GM12892 (cell line): ENCODE data around the gene LMLN.
A peak's percentile ranks its signal among the peaks of the same experiment; 100 is the strongest.
"Not testable (repeated sequence)": the region's sequence is repeated elsewhere in the genome, so short reads cannot be mapped to it uniquely, and the experiment has no call there.

Experiments
- DNase-seq: peaks from one replicate; pipeline ENCODE4 v3.0.0; 2011; ENCODE audit not compliant: insufficient read length
- FAIRE-seq: peaks from 2 replicates; lab custom pipeline; 2011; peaks lifted over from hg19 to GRCh38; lab: Jason Lieb, UNC
- POLR2A ChIP-seq: IDR thresholded peaks from 2 replicates; pipeline ENCODE4 v1.6.1; 2011; ENCODE audit warnings: low read depth, low read length, control low read depth
- POLR2AphosphoS5 ChIP-seq: IDR thresholded peaks from 2 replicates; pipeline ENCODE4 v1.6.1; 2011; ENCODE audit warnings: low read depth, low read length, control low read depth
- TAF1 ChIP-seq: IDR thresholded peaks from 2 replicates; pipeline ENCODE4 v1.6.1; 2011; ENCODE audit warnings: low read depth, mild to moderate bottlenecking, control low read depth, low read length, borderline replicate concordance

LMLN gene

DNA sequence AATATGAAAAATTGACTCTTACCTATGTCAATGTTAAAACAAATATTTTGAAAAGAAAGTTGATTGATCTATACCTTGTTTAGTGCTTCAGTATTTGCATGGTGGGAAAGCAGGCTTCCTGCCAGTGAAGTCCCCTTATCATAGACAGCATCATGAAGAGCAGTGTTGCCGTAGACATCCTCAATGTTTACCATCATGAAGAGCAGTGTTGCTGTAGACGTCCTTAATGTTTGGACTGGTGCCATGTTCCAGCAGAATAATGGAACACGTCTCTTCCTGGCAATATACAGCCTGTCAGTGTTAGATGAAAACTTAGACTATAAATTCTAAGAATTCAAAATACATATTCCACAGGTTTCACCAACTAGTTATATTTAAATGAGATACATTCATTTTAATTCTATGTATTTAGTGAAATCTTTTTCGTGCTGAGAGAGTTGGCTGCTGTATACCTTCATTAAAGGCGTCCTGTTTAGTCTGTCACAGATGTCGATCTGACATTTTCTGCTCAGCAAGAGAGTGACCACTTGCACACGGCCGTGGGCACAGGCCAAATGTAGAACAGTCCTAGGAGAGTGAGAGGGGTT, 116.8 kb downstream of the LMLN start:
- no peak for TF ChIP-seq TAF1
- TF ChIP-seq POLR2AphosphoS5, result no peak
- no peak for TF ChIP-seq POLR2A
- FAIRE-seq, result no peak
- DNase-seq, result no peak

DNA sequence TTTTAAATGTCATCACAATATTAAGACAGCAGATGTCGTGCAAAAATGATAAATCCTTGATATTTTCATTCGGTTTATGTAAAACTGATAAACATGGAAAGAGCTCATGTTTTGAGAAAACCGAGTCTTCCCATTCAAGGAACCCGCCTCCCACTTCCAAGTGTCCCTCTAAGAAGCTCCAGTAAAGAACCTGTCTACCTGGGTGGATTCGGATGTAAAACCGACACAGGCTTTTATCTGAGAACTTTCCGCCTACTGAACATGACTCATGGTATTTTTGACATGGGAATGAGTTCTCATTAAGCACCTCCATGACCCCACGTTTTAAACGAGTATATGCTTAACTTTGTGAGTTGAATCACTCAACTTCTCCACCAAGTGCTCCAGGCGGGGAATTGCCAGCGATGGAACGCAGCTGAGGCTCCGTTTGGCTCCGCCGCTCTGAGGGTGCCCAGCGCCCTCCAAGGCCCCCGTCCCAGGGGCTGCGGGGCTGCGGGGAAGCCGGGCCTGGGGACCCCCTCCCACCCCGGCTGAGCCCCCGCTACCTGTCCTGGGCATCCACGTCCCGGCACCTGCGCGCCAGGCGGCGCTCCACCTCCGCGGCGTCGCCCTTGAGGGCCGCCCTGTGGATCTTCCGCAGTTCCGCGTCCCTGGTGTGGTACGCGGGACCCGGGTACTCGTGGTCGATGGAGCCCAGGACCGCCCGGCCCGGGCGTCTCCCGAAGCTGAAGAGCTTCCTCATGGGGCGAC, 119.9 kb downstream of the LMLN start:
- TF ChIP-seq TAF1, result no peak
- TF ChIP-seq POLR2AphosphoS5, result no peak
- TF ChIP-seq POLR2A, result no peak
- FAIRE-seq (no peak), DNase-seq (no peak)

DNA sequence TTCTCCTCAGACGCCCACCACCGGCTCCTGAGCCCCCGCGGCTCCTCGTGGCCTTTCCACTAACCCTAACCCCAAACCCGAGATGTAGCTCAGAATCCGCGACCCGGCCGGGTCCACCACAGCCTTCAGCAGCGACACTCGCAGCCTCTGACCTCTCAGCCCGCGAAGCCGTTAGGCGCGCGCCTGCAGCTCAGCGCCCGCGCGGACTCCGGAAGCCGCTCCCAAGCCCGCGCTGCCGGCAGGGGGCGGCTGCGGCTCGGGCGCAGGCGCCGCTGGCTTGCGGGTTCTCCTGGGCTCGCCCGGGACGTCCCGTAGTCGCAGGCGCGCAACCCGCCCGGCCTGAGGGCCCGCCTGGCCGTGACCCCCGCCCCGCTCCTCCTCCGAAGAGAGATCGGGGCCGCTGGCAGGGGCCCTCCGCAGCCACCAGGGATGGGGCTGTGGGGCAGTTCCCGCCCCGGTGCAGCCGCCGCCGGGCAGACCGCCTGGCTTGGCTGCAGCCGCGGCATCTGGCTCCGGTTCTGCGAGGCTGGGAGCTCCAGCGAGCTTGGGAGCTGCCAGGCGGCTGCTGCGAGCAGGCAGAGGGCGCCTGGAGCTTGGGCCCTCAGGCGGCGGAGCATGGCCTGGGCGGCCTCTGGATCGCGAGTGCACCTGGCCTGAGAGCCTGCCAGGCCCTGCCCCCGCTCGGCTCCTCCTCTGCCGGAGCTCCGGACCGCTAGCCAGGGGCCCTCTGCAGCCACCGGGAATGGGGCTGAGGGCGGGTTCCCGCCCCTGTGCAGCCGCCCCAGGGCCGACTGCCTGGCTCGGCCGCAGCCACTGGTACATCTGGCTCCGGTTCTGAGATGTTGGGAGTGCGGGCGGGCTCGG, 120.7 kb downstream of the LMLN start:
- peak; percentile 31 for DNase-seq
- TF ChIP-seq POLR2AphosphoS5, result no peak
- TF ChIP-seq TAF1, result no peak
- no peak for TF ChIP-seq POLR2A
- no peak for FAIRE-seq

DNA sequence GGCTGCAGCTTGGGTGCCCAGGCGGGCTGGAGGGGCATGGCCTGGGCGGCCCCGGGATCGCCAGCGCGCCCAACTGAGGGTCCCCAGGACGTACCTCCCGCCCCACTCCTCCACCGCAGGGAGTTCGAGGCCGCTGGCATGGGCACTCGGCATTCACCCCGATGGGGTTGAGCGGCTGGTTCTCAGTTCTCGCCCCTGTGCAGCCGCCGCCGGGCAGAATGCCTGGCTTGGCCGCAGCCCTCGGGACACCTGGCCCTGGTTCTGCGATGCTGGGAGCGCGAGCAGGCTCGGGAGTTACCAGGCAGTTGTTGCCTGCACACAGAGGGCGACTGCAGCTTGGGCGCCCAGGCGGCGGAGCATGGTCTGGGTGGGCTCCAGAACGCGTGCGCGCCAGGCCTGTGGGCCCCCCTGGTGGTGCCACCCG, 121.4 kb downstream of the LMLN start:
- TF ChIP-seq TAF1 (no peak), POLR2AphosphoS5 (no peak), POLR2A (no peak)
- FAIRE-seq (no peak), DNase-seq (no peak)

DNA sequence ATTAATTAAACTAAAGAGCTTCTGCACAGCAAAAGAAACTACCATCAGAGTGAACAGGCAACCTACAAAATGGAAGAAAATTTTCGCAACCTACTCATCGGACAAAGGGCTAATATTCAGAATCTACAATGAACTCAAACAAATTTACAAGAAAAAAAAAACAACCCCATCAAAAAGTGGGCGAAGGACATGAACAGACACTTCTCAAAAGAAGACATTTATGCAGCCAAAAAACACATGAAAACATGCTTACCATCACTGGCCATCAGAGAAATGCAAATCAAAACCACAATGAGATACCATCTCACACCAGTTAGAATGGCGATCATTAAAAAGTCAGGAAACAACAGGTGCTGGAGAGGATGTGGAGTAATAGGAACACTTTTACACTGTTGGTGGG, 122.2 kb downstream of the LMLN start:
- not testable (repeated sequence) for FAIRE-seq, DNase-seq

DNA sequence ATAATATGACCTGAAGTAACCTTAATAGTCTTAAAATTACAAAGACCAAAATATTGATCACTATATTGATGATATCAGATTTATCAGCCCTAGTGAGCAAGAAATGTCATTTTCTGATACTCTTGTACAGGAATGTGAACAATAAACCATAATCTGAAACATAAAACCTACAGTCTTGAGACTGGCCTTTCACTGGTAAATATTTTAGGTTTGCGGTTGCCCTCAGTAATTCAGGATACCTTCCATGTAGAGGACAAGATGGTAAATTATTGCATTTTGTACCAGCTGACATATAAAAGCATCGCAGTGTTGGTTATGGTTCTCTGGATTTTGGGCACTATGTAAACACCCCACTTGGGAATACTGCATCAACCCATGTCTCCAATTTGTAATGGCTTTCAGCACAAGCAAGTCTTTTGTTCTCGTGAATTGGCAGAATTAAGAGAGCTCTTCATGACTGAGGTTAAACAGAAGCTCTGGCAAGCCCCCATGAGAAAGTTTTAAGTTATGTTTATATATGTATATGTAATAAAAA, 128.5 kb downstream of the LMLN start:
- FAIRE-seq, result no peak
- TF ChIP-seq POLR2AphosphoS5 (no peak), TAF1 (no peak), POLR2A (no peak)
- no peak for DNase-seq

DNA sequence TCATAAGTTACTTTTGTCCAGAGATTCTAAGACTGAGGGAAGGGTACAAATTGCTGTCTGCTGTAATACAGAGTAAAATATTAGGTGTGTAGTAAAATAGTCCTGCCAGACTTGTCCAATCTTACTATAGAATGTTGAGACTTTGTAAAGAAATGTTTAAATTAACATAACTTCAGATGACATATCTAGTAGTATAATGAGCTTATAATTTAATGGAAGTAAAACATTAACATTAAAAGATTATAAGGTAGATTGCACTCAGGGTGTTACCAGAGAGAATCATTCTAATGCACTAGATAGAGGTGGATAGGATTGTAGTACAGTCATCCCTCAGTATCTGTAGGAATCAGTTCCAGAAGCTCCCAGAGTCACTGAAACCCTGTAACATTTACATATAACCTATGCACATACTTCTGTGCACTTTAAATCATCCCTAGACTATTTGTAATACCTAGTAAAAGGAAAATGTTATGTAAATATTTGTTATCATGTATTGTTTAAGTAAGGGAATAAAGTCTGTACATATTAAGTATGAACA, 130.8 kb downstream of the LMLN start:
- DNase-seq, result no peak
- no peak for FAIRE-seq
- TF ChIP-seq TAF1 (no peak), POLR2AphosphoS5 (no peak)

DNA sequence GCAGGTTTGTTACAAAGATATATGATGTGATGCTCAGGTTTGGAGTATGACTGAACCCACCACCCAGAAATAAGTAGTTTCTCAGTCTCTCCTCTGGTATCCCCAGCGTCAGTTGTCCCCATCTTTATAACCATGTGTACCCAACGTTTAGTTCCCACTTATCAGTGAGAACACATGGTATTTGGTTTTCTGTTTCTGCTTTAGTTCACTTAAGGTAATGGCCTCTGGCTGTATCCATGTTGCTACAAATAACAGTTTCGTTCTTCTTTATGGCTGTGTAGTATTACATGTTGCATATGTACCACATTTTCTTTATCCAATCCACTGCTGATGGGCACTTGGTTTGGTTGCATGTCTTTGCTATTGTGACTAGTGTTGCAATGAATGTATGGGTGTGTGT, 132.3 kb downstream of the LMLN start:
- DNase-seq (no peak), FAIRE-seq (no peak)
- TF ChIP-seq POLR2A (no peak), TAF1 (no peak), POLR2AphosphoS5 (no peak)

DNA sequence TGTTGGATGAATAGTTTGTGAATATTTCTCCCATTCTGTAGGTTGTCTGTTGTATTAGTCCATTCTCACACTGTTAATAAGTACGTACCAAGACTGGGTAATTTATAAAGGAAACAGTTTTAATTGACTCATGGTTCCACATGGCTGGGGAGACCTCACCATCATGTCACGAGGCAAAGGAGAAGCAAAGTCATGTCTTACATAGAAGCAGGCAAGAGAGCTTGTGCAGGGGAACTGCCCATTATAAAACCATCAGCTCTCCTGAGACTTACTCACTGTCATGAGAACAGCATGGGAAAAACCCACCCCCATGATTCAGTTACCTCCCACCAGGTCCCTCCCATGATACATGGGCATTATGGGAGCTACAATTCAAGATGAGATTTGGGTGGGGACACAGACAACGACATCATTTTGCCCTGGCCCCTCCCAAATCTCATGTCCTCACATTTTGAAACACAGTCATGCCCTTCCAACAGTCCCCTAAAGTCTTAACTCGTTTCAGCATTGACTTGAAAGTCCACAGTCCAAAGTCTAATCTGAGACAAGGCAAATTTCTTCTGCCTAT, 133.2 kb downstream of the LMLN start:
- DNase-seq (no peak), FAIRE-seq (no peak)
- TF ChIP-seq POLR2A, result no peak
- TF ChIP-seq POLR2AphosphoS5, result no peak
- no peak for TF ChIP-seq TAF1
